Fibroblast of lung (primary cell): Measurements from ENCODE around the gene L3MBTL4.

Source experiments
- CTCF ChIP-seq, 2 donors: IDR thresholded peaks in 1 of 2; conservative IDR thresholded peaks in 1 of 2; 1 replicate in 1 of 2; 2 replicates in 1 of 2; pipeline ENCODE4 v1.5.1; 2011 to 2012; ENCODE audit warnings: low read length in 2 of 2, control low read depth in 1 of 2, inconsistent platforms in 1 of 2, low read depth in 1 of 2, mild to moderate bottlenecking in 1 of 2
- EZH2 ChIP-seq: IDR thresholded peaks from 2 replicates; pipeline ENCODE4 v1.5.1; 2012; ENCODE audit warnings: low read length, control low read depth, mild to moderate bottlenecking; ENCODE audit errors: missing control alignments

- TF ChIP-seq CTCF (conservative IDR thresholded peaks at IDR 0.05 in 1 of 2, IDR thresholded peaks at IDR 0.05 in 1 of 2; ENCODE audit: low read depth in 1 of 2, low read length in 2 of 2) (no peak), EZH2 (no peak)
Measured at GRCh38 chr18:6333981-6334380, 80.7 kb downstream of the L3MBTL4 start.
